NCI-H2171 (cell line): Measurements from ENCODE around the gene RFK.

Experiments used
- DNase-seq: peaks from one replicate; lab custom pipeline; 2025; lab: John Stamatoyannopoulos, UW

RFK gene

DNA sequence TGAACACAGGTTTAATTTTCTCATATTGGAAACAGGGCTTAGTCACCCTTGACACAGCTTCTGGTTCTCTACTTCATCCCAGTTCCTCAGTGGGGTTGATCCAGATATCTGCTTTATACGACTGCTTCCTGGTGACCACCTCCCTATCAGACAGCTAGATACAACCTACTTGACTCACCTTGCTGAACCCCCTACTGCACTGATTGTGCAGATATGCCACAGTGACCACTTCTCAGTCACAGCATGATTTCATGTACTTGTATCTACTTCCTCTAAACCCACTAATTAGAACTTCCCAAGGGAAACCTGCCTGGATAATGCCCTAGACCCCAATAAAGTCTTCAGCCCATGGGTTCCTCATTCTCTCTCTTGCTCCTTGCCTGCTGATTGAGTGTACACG lies 18.4 kb upstream of the RFK start:
- no peak for DNase-seq

- no peak for DNase-seq
These were observed 11.6 kb upstream of the RFK start for GRCh38 chr9:76405868-76406267.

GRCh38 chr9:76405340-76405739 lies 11.1 kb upstream of the RFK start:
- DNase-seq = no peak

GRCh38 chr9:76404401-76404800 lies 10.2 kb upstream of the RFK start:
- no peak for DNase-seq

DNA sequence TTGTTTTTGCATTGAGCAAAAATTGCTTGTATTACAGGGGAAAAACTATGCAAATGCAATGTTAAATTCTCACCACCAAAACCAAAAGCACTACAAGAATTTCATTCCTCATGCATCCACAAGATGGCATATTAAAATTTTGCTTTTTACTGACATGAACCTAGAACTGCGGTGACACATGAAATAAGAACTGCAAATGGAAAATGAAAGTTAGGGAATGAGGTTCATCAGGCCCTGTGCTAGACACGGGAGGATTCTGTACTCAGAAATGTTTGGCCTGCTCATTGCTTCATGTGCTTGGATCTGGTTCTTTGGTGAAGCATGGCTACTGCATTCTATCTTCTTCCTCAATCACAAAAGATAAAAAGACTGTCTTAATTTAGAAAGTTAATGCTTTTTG lies 9.1 kb upstream of the RFK start:
- no peak for DNase-seq

DNA sequence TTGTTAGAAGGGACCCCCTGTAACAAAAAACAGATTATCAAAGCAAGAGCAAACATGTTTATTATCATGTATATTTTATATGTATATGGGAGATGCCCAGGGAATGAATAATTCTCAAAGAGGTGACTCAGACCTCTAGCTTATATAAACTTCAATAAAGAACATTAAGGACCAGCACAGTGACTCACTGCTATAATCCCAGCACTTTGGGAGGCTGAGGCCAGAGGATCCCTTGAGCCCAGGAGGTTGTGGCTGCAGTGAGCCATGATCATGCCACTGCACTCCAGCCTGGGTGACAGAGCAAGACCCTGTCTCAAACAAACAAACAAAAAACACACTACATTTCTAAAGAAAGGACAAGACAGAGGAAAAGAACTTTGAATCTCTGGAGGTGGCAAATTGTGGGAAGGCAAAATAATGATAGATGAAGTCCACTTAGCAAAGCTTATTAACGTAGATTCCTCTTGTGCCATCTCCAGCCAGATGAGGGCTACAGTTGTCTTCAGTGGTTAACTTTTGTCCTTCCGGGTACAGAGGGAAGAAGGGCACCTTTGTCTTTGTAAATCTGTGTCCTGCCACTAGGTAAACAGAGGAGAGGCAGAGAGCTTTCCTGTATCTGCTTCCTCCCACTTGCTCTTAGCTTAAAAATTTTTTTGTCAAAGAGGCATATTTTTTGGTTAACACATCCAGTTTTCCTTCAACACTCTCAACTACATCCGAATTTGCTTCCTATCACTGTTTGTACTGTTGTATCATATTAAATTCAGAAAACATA lies 7.5 kb upstream of the RFK start:
- no peak for DNase-seq

GRCh38 chr9:76401176-76401575 lies 7.0 kb upstream of the RFK start:
- DNase-seq = no peak

DNA sequence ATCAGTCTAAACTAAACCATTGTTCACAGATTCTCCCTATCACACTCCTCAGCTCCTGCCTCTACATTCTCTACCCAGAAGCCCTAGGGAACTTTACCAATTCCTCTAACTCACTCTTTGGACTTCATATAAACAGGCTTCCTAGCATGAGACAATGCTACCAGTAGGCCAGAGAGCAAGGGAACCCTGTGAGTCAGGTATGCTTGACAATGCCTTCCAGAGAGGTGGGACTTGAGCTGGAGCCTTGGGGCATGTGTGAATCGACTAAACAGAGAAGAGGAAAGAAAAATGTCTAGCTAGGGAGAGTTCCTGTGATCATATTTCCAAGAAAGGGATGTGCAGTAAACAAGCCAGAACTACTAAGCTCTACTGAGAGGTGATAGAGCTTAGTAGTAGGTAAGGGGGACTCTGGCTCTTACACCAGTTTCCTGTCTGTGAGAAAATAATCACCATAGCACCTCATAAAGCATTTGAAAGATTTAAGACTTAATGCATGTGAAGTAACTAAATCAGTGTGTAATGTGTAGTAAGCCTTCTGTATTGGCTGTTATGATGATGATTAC lies 6.4 kb upstream of the RFK start:
- DNase-seq = no peak

DNA sequence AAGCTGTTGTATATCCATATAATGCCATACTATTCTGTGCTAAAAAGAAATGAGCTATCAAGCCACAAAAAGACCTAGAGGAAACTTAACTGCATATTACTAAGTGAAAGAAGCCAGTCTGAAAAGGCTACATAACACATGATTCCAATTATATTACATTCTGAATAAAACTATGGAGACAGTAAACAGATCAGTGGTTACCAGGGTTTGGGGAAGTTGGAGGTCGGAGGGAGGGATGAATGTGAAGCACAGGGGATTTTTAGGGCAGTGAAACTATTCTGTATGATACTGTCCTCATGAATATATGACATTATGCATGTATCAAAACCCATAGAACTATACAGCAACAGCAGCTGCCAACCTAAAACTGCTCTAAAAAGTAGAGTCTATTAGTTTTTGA lies 5.6 kb upstream of the RFK start:
- no peak for DNase-seq

DNA sequence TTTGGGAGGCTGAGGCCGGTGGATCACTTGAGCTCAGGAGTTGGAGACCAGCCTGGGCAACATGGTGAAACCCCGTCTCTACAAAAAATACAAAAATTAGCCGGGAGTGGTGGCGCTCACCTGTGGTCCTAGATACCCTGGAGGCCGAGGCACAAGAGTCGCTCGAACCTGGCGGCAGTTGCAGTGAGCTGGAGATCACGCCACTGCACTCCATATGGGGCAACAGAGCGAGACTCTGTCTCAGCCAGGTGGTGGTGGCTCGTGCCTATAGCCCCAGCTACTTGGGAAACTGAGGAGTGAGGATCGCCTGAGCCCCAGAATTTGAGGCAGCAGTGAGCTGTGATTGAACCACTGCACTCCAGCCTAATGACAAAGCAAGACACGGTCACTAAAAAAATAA lies 2.4 kb upstream of the RFK start:
- no peak for DNase-seq

DNA sequence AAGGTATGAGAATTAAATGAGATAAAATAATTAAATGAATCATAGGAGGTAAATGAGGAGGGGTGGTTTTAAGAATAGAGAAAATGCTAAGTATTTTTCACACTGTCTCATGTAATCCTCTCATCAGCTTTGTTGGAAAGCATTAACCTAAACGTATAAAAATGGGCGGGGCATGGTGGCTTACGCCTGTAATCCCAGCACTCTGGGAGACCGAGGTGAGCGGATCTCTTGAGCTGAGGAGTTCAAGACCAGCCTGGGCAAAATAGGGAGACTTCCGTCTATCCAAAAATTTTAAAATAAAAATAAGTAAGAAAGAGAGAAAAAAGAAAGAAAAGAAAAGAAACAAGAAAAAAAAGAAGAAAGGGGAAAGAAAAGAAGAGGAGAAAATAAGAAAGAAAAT lies 1.9 kb upstream of the RFK start:
- DNase-seq = no peak

GRCh38 chr9:76395381-76395780 lies 1.2 kb upstream of the RFK start:
- no peak for DNase-seq

DNA sequence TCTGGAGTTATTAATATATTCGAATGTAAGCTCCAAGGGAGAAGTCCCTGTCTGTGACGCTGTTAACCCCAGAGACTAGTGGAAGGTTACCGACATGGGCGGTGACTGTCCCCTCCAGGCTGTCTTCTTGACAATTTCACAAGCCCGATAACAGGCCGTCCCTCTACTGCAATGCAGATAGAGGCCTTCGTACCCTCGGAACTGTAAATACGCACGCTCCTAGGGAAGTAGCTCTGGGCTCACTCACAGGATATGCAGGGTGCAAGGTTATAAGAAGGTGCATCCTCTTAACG lies 680 bp upstream of the RFK start:
- peak; percentile 31 for DNase-seq

DNA sequence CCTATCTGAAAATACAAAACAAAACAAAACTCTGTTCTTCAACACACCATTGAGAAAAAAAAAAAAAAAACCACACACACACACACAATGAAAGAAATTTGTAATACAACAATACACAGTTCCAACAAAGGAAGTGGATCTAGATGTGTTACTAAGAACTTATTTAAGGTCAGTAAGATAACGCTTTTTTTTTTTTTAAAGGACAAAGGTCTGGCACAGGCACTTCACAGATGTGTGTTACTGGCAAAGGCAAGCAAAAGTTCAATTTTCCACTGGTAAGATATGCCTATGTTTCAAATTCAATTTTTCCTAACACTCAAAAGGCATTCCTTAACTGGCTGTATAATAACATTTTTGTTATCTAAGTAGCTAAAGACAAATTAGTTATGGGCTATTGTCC lies 3.6 kb downstream of the RFK start:
- no peak for DNase-seq

GRCh38 chr9:76379494-76379893 lies 14.7 kb downstream of the RFK start:
- DNase-seq = peak; percentile 67

- no peak for DNase-seq
These were observed 15.7 kb downstream of the RFK start for GRCh38 chr9:76378367-76379073.

GRCh38 chr9:76377791-76378190 lies 16.4 kb downstream of the RFK start:
- DNase-seq = no peak

- DNase-seq = no peak
These were observed 19.3 kb downstream of the RFK start for GRCh38 chr9:76374783-76375559.

- DNase-seq = no peak
These were observed 20.3 kb downstream of the RFK start for GRCh38 chr9:76373784-76374474.

GRCh38 chr9:76373173-76373783 lies 20.9 kb downstream of the RFK start:
- no peak for DNase-seq

GRCh38 chr9:76372336-76372735 lies 21.9 kb downstream of the RFK start:
- DNase-seq = no peak

DNA sequence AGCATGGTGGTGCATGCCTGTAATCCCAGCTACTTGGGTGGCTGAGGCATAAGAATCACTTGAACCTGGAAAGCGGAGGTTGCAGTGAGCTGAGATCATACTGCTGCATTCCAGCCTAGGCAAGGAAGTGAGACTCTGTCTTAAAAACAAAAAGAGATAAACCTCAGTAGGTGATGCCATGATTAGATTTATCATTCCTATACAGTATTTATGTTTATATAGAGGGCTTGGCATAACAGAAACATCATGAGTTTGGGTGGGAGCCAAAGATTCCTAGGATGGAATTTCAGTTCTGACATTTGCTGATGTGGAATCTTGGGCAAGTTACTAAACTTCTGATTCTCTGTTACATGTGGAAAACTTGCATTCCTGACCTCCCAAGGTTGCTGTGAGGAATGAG lies 22.3 kb downstream of the RFK start:
- DNase-seq = no peak
